ENCODE results near the gene ACMSD. TPM values are rescaled to one million over a fixed set of nuclear protein-coding genes. Genes with fewer than 3 reads are reported as not detected.

ACMSD gene
- polyA plus RNA-seq (2011; rRNA removed) (not detected in 2 replicates), polyA minus RNA-seq (2011; rRNA and poly(A)+ RNA removed) (not detected in 2 replicates)

DNA sequence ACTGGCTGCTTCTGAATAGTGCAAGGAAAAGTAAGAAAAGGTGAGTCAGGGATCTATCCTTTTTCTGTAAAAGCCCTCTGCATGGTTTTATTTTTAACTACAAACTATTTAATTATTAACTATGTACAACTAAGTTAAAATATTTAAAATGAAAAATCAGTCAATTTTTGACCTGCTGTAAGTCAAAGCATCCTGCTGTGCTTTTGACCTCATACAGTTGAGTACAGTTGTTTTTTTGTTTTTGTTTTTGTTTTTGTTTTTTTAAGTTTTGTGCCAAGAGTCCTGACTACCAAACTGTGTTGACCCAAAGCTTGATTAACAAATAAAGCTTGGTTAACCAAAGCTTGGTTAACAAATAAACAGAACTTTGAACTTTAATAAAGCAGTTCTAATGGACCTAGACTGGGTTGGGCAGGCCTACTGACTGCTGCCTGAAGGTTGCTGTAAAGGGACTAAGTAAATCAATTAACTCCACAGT lies at the start of gene ACMSD:
TSS of gene ACMSD (plus strand) at position 474 of the 478 bp plus-strand sequence. CDS start 67 bp downstream, outside the sequence.
- Histone ChIP-seq H3K4me3 (ENCODE audit: low read depth, low read length) (no peak within 1 kb of the TSS), H3K36me3 (ENCODE audit: control insufficient read depth, insufficient read depth, low read length) (no peaks in the 10 kb centered on the region), H3K27me3 (ENCODE audit: control insufficient read depth, insufficient read depth, low read length) (no peaks in the 10 kb centered on the region)
- CTCF ChIA-PET = interaction anchor here (1.4 kb wide), 1 partner anchor 720 kb away, joined by 4 read pairs; no protein-coding TSS in a partner anchor
- TF ChIP-seq, protein P1, sequence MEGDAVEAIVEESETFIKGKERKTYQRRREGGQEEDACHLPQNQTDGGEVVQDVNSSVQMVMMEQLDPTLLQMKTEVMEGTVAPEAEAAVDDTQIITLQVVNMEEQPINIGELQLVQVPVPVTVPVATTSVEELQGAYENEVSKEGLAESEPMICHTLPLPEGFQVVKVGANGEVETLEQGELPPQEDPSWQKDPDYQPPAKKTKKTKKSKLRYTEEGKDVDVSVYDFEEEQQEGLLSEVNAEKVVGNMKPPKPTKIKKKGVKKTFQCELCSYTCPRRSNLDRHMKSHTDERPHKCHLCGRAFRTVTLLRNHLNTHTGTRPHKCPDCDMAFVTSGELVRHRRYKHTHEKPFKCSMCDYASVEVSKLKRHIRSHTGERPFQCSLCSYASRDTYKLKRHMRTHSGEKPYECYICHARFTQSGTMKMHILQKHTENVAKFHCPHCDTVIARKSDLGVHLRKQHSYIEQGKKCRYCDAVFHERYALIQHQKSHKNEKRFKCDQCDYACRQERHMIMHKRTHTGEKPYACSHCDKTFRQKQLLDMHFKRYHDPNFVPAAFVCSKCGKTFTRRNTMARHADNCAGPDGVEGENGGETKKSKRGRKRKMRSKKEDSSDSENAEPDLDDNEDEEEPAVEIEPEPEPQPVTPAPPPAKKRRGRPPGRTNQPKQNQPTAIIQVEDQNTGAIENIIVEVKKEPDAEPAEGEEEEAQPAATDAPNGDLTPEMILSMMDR (IDR thresholded peaks at IDR 0.05; ENCODE audit: insufficient read depth, low read depth, low read length) = no peak
- no peak for DNase-seq (ENCODE audit: low read depth)
- POLR2A ChIA-PET = no interaction called here

DNA sequence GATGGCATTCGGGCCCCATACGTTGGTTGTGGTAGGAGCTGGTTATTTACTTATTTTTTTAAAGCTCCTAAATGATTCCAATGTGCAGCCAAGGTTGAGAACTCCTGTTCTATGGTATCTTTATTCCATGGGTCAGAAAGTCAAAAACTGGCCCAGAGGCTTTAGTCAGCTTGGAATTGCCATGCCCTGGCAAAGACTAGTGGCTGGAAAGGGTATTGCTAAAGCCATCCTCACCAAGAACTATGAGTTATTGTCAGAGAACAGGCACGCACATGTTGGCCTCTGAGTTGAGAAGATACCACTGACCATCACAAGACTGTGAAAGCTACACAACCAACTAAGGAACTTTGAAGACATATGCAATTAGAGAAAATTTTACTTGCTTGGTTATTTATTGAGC lies 47.9 kb upstream of the ACMSD start:
- H3K36me3 ChIP-seq (ENCODE audit: control insufficient read depth, insufficient read depth, low read length) = no peaks in the 10 kb centered on the region
- POLR2A ChIA-PET = interaction anchor here (0.5 kb wide), 1 partner anchor 55 kb away, joined by 30 read pairs; no protein-coding TSS in a partner anchor
- no peak for DNase-seq (ENCODE audit: low read depth)
- no peaks in the 10 kb centered on the region for H3K27me3 ChIP-seq (ENCODE audit: control insufficient read depth, insufficient read depth, low read length)
- CTCF ChIA-PET = no interaction called here
- TF ChIP-seq, protein P1 (IDR thresholded peaks at IDR 0.05; ENCODE audit: insufficient read depth, low read depth, low read length) = no peak
- H3K4me3 ChIP-seq (ENCODE audit: low read depth, low read length) = no peak overlapping the region

DNA sequence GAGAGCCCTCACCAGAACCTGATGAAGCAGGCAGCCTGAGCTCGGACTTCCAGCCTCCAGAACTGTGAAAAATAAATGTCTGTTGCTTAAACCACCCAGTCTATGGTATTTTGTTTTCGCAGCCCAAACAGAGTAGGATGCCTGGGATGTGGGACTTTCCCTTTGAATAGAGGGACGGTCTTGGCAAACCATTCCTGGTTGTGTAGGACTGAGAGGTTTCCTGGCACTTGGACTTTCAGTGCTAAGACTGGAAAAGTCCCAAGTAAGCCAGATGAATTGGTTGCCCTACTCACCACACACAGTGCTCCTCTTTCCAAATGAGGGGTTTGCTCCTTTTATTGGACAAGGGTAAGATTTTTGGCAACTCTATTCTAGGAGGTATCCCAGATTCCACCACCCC lies 46.8 kb upstream of the ACMSD start:
- CTCF ChIA-PET = no interaction called here
- POLR2A ChIA-PET = no interaction called here
- TF ChIP-seq, protein P1 (IDR thresholded peaks at IDR 0.05; ENCODE audit: insufficient read depth, low read depth, low read length) = no peak
- no peak overlapping the region for H3K4me3 ChIP-seq (ENCODE audit: low read depth, low read length)
- H3K36me3 ChIP-seq (ENCODE audit: control insufficient read depth, insufficient read depth, low read length) = no peaks in the 10 kb centered on the region
- DNase-seq (ENCODE audit: low read depth) = no peak
- no peaks in the 10 kb centered on the region for H3K27me3 ChIP-seq (ENCODE audit: control insufficient read depth, insufficient read depth, low read length)

DNA sequence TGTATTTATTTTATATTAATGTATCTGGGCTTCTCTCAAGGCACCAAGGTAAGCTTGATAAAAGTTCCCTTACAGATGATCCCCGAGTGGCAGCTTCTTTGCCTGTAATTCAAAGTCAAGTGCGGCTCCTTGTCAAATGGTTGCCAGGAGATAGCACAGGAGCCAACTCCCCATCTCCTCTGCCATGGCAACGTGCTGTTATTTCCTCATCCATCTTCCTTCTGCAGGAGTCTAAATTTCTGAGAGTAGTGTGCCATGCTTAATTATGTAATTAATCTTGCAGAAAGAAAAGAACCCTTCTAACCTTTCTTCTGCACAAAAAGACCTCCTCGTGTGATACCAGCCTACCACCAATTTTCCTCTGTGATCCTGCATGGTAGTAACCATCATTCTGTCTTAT lies 46.2 kb upstream of the ACMSD start:
- CTCF ChIA-PET = no interaction called here
- POLR2A ChIA-PET = no interaction called here

DNA sequence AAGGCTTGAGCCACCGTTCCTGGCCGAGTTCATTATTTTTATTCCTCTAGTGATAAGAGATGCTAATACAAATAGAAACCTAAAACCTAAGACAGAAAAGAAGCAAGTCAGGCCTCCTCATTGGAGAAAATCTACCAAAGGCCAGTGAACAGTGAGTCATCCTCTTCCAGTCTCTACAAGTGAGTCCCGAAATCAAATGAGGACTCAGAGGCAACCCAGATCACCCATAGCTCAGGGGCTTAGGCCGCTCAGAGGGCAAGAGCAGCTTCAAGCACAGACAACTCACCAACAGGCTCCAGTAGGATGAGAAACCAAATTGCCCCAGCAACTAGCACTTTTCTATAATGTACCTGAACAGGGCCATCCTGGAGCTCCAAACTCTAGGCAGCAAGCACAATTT lies 42.7 kb upstream of the ACMSD start:
- TF ChIP-seq, protein P1 (IDR thresholded peaks at IDR 0.05; ENCODE audit: insufficient read depth, low read depth, low read length) = no peak
- POLR2A ChIA-PET = no interaction called here

More for the DNA sequence above, 46.2 kb upstream of the ACMSD start:
- no peak for DNase-seq (ENCODE audit: low read depth)
- TF ChIP-seq, protein P1 (IDR thresholded peaks at IDR 0.05; ENCODE audit: insufficient read depth, low read depth, low read length) = no peak
- no peak overlapping the region for H3K4me3 ChIP-seq (ENCODE audit: low read depth, low read length)
- no peaks in the 10 kb centered on the region for H3K27me3 ChIP-seq (ENCODE audit: control insufficient read depth, insufficient read depth, low read length)
- no peaks in the 10 kb centered on the region for H3K36me3 ChIP-seq (ENCODE audit: control insufficient read depth, insufficient read depth, low read length)

More for the DNA sequence above, 42.7 kb upstream of the ACMSD start:
- Histone ChIP-seq H3K27me3 (ENCODE audit: control insufficient read depth, insufficient read depth, low read length) (no peaks in the 10 kb centered on the region), H3K4me3 (ENCODE audit: low read depth, low read length) (no peak overlapping the region), H3K36me3 (ENCODE audit: control insufficient read depth, insufficient read depth, low read length) (no peaks in the 10 kb centered on the region)
- no peak for DNase-seq (ENCODE audit: low read depth)
- CTCF ChIA-PET = no interaction called here
